ENCODE results near the gene SACM1L. TPM values are rescaled to one million over a fixed set of nuclear protein-coding genes. Genes with fewer than 3 reads are reported as not detected.

SACM1L gene
- total RNA-seq, 1 experiment from 2014 or later = 30.1 TPM

DNA sequence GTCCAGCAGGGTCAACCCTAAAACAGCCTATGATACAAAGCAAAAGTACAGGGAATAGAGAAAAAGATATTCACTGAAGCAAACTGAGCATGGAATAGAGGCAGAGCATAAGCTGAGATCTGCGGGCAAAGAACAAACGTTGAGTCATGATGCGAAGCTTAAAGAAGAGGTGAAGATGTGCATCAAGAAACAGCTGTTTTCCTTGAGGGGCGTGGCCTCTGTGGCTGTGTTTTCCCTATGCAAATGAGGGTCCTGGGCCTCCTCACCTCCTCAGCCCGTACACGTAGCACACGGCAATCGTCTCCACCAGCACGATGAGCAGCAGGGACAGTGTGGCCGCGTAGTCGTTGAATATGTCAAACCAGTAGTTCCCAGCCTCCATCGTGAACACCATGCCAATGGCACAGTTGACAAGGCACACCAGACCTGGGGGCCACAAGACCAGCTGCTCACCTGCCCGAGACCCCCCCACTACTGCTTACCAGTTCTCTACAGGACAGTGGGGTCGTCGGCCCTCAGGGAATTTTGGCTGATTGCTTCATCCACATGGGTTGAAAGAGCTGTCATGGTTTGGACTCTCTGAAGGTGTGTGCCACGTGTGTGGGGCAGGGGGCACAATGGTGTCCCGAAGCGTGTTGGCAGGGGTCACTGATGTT, 73.6 kb downstream of the SACM1L start:
- Histone ChIP-seq H3K4me3 (ENCODE audit: low read length) (no peak overlapping the region), H3K9me2 (replicated peaks; ENCODE audit: low read length) (no peaks in the 10 kb centered on the region), H3K4me1 (ENCODE audit: insufficient read depth, low read length) (0 out of 2 replicates have a peak, but pooled peaks cover 7% of the 10 kb centered on the region), H3K27me3 (ENCODE audit: low read length) (no peaks in the 10 kb centered on the region), H4K20me1 (ENCODE audit: low read length) (no peaks in the 10 kb centered on the region), H3K9me3 (ENCODE audit: low read length) (no peaks in the 10 kb centered on the region), H3K4me2 (ENCODE audit: low read length) (no peak overlapping the region), H3K9ac (ENCODE audit: low read length) (no peak overlapping the region), H3K79me2 (ENCODE audit: low read length) (no peaks in the 10 kb centered on the region), H3K36me3 (ENCODE audit: low read depth, low read length) (no peaks in the 10 kb centered on the region), H2AFZ (ENCODE audit: low read length) (no peak overlapping the region), H3F3A (ENCODE audit: low read length, unreplicated experiment) (no peaks in the 10 kb centered on the region), H3K27ac (ENCODE audit: low read length) (no peak overlapping the region)
- peak; percentile 37 for DNase-seq
- TF ChIP-seq CTCF (conservative IDR thresholded peaks at IDR 0.05; ENCODE audit: low read depth, low read length) (no peak), EZH2 (IDR thresholded peaks at IDR 0.05; ENCODE audit: low read length, unreplicated experiment) (no peak), EZH2phosphoT487 (IDR thresholded peaks at IDR 0.05; ENCODE audit: borderline replicate concordance, low read length) (no peak)
- peak; percentile 13; the same call in 1 of the 2 replicates for ATAC-seq
- ChIA-PET CTCF (interaction anchor here (2.5 kb wide), 1 partner anchor 70 kb away, joined by 41 read pairs; no protein-coding TSS in a partner anchor), POLR2A (ENCODE audit: unreplicated experiment) (no interaction called here)
- no TSS peak for BruUV-seq (replicated peaks)
- intact Hi-C loops (cut with micrococcal nuclease) = no loop called here

DNA sequence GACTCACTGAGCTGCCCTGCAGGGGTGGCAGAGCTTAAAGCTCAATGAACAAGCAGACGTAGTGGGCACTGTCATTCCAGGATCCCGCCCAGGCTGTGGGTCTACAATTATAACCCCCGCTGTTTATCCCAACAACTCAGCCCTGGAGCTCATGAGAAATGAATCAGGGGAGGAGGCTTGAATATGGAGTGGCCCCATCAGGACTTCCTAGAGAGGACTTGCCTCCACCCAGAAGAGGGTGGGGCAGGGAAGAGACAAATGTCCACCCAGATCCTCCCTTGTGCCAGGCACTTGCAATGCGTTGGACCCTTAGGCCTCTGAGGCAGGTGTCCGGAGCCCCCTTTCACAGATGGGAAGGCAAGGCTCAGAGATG, 74.1 kb downstream of the SACM1L start:
- Histone ChIP-seq H3K27me3 (ENCODE audit: low read length) (no peaks in the 10 kb centered on the region), H2AFZ (ENCODE audit: low read length) (no peak overlapping the region), H3K9me2 (replicated peaks; ENCODE audit: low read length) (no peaks in the 10 kb centered on the region), H3K4me3 (ENCODE audit: low read length) (no peak overlapping the region), H4K20me1 (ENCODE audit: low read length) (no peaks in the 10 kb centered on the region), H3K27ac (ENCODE audit: low read length) (no peak overlapping the region), H3K36me3 (ENCODE audit: low read depth, low read length) (no peaks in the 10 kb centered on the region), H3K79me2 (ENCODE audit: low read length) (no peaks in the 10 kb centered on the region), H3K4me1 (ENCODE audit: insufficient read depth, low read length) (0 out of 2 replicates have a peak, but pooled peaks cover 7% of the 10 kb centered on the region), H3K4me2 (ENCODE audit: low read length) (no peak overlapping the region), H3F3A (ENCODE audit: low read length, unreplicated experiment) (no peaks in the 10 kb centered on the region), H3K9ac (ENCODE audit: low read length) (no peak overlapping the region), H3K9me3 (ENCODE audit: low read length) (no peaks in the 10 kb centered on the region)
- no peak for DNase-seq
- no TSS peak for BruUV-seq (replicated peaks)
- ATAC-seq = no peak
- CTCF ChIA-PET = no interaction called here
- POLR2A ChIA-PET (ENCODE audit: unreplicated experiment) = no interaction called here
- TF ChIP-seq CTCF (conservative IDR thresholded peaks at IDR 0.05; ENCODE audit: low read depth, low read length) (no peak), EZH2phosphoT487 (IDR thresholded peaks at IDR 0.05; ENCODE audit: borderline replicate concordance, low read length) (no peak), EZH2 (IDR thresholded peaks at IDR 0.05; ENCODE audit: low read length, unreplicated experiment) (no peak)
- intact Hi-C loops (cut with micrococcal nuclease) = no loop called here

DNA sequence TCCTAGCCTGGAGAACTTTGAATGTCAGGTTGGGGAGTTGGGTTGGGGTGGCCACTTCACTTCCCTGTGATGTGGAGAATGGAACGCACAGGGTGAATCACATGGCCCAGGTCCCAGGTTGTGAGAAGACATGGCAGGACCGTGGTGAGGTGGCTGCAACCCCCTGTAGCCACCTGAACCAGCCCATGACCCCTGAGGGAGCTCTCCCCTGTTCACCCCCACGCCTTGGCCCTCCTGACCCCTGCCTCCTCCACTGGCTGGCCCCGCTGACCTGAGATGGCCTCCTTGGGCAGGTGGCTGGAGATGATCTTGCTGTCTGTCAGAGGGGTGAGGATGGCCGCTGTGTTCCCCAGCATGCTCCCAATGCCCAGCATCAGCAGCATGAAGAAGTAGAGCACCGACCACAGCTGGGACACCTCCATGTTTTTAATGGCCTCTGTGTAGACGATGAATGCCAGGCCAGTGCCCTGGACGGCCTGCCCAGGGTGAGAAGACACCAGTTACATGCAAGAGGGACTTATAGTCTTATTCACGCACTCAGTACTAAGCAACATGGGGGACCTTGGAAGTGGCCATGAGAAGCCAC, 76.2 kb downstream of the SACM1L start:
- ChIA-PET POLR2A (ENCODE audit: unreplicated experiment) (no interaction called here), CTCF (no interaction called here)
- H3K27me3 ChIP-seq (ENCODE audit: low read length) = no peaks in the 10 kb centered on the region
- H3K4me3 ChIP-seq (ENCODE audit: low read length) = no peak overlapping the region
- no peaks in the 10 kb centered on the region for H3F3A ChIP-seq (ENCODE audit: low read length, unreplicated experiment)
- TF ChIP-seq EZH2 (IDR thresholded peaks at IDR 0.05; ENCODE audit: low read length, unreplicated experiment) (no peak), CTCF (conservative IDR thresholded peaks at IDR 0.05; ENCODE audit: low read depth, low read length) (no peak), EZH2phosphoT487 (IDR thresholded peaks at IDR 0.05; ENCODE audit: borderline replicate concordance, low read length) (no peak)
- H3K4me1 ChIP-seq (ENCODE audit: insufficient read depth, low read length) = 0 out of 2 replicates have a peak, but pooled peaks cover 7% of the 10 kb centered on the region
- no peaks in the 10 kb centered on the region for H3K36me3 ChIP-seq (ENCODE audit: low read depth, low read length)
- intact Hi-C loops (cut with micrococcal nuclease) = no loop called here
- H3K79me2 ChIP-seq (ENCODE audit: low read length) = no peaks in the 10 kb centered on the region
- H3K9me3 ChIP-seq (ENCODE audit: low read length) = no peaks in the 10 kb centered on the region
- ATAC-seq (no peak), DNase-seq (no peak)
- no peak overlapping the region for H3K27ac ChIP-seq (ENCODE audit: low read length)
- no peak overlapping the region for H3K4me2 ChIP-seq (ENCODE audit: low read length)
- no peak overlapping the region for H2AFZ ChIP-seq (ENCODE audit: low read length)
- H3K9ac ChIP-seq (ENCODE audit: low read length) = no peak overlapping the region
- no peaks in the 10 kb centered on the region for H3K9me2 ChIP-seq (replicated peaks; ENCODE audit: low read length)
- no TSS peak for BruUV-seq (replicated peaks)
- no peaks in the 10 kb centered on the region for H4K20me1 ChIP-seq (ENCODE audit: low read length)
